GM18508 (cell line): Measurements from ENCODE around the gene LDHA.
"Not testable (repeated sequence)": the region's sequence is repeated elsewhere in the genome, so short reads cannot be mapped to it uniquely, and the experiment has no call there.

ENCODE experiments used
- ATAC-seq: cut with Tn5 transposase; IDR thresholded peaks from one replicate; pipeline ENCODE4 v1.9.1; 2021; ENCODE audit warnings: moderate number of reproducible peaks; ENCODE audit not compliant: insufficient read depth, unreplicated experiment

LDHA gene

DNA sequence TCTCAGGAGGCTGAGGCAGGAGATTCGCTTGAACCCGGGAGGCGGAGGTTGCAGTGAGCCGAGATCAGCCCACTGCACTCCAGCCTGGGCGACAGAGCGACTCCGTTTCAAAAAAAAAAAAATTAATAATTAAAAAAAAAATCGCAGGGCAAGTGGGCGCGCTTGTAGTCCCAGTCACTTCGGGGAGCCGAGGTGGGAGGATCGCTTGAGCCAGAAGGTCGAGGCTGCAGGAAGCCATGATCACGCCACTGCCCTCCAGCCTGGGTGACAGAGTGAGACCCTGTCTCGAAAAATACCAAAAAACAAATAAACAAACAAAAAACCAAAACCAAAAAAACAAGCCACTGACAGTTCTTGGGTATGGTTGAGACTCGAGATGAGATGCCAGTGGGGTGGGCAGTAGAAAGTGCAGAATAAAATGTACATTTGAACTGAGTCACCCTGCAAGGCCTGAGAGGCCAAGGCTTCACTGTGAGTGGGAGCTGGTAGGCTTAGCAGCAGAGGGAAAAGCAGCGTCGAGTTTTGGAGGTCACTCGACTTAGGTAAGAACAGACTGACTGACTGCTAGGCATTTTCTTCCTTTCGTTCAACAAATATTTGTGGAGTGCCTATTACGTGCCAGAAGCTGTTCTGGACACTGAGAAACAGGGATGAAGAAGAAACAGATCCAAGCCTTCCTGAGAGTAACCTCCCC lies 635 bp upstream of the LDHA start:
- ATAC-seq = no peak

DNA sequence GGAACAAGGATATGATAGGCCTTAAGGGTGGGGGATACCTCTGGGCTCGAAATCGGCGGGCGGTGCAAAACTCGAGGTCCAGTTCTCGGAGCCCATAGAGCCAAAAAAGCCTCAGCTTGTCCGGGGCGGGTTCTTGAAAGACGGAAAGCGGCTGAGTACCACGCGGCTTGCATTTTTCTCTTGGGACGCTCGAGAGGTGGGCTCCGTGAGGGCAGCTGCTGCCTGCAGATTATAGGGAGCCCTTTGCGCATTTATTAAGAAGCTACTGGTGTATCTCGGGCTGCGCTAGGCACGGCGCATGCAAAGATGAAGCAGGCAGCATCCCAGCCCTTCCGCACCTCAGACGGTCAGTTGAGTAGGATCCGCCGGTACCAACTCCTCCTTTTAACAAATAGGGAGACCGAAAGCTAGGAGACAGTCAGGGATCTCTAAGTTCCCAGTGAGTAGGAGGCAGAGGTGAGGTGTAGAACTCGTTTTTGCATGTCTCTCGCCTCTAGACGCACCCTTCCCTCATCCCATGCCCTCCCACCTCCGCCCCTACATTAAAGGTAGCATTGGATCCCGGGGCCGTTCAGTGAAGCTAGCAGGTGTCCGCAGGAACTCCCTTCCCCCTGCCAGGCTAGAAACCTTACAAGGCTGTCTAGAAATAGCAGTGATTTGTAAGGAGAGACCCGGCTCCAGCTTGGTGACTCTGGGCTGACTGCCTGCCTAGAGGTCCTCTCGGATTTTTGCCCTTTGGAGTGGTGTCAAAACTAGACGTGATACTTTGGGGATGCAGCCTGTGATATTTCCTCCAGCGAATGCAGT lies 768 bp downstream of the LDHA start:
- ATAC-seq = no peak

DNA sequence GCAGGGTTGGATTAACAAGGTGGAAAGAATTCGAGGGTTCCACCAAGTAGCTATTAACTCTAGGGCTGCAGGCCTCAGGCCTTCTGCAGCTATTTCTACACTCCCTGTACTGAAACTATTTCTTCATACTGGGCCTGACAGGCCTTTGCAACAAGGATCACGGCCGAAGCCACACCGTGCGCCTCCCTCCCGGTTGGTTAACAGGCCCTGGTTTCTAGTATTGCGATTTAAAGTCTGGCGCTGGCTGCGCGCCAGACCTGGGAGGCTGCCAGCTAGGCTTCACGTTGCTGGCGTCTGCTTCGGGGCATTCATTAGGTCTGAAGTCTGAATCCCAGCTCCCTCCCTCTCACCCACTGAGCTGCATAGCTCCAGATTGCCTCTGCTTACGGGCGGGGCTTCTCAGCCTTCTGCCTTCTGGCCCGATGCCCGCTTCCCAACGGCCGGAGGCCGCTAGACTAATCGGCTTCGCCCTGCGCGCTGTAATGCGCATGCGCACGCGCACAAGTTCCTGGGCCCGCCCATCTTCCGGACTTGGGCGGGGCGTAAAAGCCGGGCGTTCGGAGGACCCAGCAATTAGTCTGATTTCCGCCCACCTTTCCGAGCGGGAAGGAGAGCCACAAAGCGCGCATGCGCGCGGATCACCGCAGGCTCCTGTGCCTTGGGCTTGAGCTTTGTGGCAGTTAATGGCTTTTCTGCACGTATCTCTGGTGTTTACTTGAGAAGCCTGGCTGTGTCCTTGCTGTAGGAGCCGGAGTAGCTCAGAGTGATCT lies 1.6 kb downstream of the LDHA start:
- peak; percentile 32 for ATAC-seq

DNA sequence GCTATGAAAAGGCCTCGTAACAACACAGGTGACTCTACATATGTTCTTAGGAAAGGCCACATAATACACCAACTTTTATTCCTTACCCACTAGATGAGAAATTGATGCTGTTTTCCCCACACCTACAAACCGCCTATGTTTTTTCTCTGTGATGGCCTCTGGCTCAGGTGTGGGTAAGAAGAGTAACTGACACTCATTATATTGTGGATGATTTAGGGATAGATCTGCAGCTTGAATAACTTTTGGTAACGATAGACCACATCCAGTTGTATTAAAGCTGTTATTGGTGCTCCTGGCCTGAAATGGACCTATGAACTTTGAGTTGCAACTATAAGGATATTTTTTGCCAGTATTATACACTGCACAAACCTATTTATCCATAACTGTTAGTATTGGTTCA lies 3.6 kb downstream of the LDHA start:
- no peak for ATAC-seq

DNA sequence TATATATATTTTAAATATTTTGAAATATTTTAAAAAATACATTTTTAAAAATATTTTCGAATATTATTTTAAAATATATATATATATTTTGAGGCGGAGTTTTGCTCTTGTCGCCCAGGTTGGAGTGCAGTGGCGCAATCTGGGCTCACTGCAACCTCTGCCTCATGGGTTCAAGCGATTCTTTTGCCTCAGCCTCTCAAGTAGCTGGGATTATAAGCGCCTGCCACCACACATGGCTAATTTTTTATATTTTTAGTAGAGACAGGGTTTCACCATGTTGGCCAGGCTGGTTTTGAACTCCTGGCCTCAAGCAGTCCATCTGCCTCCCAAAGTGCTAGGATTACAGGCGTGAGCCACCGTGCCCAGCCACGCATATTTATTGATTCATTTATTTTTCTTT lies 6.7 kb downstream of the LDHA start:
- not testable (repeated sequence) for ATAC-seq

DNA sequence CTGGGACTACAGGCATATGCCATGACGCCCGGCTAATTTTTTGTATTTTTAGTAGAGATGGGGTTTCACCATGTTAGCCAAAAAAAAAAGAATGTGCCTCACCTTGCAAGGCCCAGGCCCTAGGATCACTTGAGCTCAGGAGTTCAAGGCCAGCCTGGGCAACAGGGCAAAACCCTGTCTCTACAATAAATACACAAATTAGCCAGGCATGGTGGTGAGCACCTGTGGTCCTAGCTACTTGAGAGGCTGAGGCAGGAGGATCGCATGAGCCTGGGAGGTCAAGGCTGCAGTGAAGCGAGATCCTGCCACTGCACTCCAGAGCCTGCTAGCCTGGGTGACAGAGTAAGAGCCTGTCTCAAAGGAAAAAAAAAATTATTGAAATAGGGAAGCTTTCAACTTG lies 9.7 kb downstream of the LDHA start:
- ATAC-seq = no peak

DNA sequence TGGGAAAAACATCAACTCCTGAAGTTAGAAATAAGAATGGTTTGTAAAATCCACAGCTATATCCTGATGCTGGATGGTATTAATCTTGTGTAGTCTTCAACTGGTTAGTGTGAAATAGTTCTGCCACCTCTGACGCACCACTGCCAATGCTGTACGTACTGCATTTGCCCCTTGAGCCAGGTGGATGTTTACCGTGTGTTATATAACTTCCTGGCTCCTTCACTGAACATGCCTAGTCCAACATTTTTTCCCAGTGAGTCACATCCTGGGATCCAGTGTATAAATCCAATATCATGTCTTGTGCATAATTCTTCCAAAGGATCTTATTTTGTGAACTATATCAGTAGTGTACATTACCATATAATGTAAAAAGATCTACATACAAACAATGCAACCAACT lies 13.0 kb downstream of the LDHA start:
- ATAC-seq = not testable (repeated sequence)

DNA sequence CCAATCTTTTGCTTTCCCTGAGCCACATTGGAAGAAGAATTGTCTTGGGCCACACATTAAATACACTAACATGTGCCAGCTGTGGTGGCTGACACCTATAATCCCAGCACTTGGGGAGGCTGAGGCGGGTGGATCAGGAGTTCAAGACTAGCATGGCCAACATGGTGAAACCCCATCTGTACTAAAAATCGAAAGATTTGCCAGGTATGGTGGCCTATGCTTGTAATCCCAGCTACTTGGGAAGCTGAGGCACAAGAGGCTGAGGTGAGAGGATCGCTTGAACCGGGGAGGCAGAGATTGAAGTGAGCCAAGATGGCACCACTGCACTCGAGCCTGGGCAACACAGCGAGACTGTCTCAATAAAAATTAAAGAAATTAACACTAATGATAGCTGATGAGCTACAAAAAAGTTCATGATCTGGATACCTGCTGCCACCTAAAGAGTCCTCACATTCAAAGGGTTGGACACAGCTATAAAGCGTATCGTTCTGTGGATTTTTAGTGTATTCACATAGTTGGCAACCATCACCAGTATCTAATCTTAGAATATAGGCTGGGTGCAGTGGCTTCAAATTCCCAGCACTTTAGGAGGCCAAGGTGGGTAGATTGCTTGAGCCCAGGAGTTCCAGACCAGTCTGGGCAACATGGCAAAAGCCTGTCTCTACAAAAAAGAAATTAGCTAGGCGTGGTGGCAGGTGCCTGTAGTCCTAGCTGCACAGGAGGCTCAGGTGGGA lies 14.4 kb downstream of the LDHA start:
- ATAC-seq = no peak

DNA sequence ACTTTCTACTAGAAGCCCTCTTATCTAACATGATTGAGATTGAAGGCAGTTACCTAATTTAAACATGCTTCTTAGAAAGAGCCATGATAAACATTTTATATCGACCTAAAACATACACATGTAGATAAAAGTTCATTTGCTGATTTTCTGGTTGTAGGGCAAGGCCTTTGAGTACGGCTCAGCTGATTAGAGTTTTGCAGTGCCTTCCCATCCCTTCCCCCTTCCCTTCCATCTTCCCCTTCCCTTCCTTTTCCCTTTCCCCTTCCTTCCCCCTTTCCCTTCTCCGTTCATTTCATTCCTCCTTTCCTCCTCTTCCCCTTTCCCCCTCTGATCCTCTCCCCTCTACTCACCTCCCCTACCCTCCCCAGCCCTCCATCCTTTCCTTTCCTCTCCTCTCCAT lies 22.1 kb downstream of the LDHA start:
- ATAC-seq = no peak

DNA sequence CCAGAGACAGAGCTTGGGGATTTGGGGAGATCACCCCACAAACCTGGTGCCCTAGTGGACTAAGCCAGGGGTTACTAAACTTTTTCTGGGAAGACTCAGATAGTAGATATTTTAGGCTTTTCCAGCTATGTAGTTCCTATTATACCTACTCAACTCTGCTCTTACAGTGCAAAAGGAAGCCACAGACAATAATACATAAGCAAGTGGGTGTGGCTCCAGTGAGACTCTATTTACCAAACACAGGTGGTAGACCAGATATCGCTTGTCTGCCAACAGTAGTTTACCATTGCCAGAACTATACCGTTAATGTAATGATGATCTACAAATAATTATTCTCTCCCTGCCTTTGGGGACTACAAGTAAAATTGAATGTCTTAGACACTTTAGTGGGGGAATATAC lies 24.7 kb downstream of the LDHA start:
- no peak for ATAC-seq

DNA sequence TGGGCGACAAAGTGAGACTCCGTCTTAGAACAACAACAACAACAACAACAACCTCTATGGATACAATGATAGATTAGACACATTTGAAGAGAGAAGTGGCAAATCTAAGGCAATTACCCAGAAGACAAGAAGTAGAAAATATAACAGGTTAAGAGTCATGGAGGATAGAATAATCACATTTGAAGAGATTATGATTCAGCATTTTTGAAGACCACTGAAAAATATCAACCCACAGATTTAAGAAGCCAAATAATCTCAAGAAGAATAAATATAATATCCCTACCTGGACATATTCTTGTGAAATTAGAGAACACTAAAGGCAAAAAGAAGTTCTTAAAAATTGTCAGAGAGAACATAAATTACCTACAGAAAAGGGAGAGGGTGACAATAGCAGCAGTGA lies 25.7 kb downstream of the LDHA start:
- no peak for ATAC-seq

DNA sequence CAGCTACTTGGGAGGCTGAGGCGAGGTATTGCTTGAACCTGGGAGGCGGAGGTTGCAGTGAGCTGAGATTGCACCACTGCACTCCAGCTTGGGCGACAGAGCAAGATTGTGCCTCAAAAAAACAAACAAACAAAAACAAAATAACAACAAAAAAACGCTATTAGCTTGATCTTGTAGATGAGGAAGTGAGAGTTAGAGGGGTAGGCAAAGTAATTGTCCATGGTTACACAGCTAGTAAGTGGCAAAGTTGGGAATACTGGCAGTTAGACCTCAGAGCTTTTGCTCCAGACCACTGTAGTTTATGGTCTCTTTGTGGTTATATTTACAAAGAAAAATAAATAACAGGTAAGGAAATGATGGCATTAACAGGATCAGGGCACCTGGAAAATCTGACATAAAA lies 32.9 kb downstream of the LDHA start:
- ATAC-seq = no peak

DNA sequence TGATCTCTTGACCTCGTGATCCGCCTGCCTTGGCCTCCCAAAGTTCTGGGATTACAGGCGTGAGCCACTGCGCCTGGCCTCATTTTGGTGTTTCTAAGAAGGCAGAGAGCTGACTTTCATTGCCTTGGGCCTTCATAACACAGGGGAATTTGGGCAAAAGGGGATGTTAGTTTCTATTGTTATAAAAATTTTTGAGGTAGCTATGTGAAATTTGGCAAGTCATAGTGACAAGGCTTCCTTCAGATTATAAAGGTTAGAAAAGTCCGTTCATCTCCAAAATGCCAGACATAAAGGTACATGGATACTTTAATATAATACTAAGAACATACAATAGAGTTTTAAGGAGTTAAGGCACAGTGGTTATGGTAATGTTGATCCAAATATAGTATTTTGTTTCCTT lies 35.0 kb downstream of the LDHA start:
- ATAC-seq = no peak

DNA sequence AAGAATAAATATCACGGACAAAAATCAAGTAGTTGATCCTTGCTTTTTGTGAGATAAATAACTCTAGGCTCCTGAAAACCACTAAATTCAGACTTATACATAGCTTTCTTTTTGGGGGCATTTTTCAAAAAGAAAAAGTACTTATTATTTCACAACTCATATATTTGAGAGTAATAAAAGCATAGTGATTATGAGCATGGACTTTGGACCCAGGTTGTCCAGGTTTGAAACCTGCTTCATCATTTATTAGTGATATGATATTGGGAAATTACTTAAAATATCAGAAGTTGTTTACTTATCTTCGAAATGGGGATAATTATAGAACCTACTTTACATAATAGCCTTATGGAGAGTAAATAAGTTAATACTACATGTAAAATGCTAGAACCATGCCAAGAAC lies 44.3 kb downstream of the LDHA start:
- no peak for ATAC-seq

DNA sequence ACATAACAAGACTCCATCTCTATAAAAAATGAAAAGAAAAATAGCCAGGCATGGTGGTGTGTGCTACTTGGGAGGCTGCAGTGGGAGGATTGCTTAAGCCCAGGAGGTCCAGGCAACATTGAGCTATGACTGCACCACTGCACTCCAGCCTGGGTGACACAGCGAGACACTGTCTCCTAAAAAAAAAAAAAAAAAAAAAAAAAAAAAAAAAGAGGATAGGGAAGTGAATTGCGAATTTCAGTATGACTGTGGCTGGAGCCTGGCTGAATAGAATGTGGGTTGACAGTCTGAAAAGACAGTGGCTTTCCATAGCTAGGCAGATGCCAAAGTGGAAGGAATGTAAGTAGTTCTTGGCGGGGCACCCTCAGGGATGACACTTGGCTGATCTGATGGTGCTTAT lies 54.9 kb downstream of the LDHA start:
- no peak for ATAC-seq

DNA sequence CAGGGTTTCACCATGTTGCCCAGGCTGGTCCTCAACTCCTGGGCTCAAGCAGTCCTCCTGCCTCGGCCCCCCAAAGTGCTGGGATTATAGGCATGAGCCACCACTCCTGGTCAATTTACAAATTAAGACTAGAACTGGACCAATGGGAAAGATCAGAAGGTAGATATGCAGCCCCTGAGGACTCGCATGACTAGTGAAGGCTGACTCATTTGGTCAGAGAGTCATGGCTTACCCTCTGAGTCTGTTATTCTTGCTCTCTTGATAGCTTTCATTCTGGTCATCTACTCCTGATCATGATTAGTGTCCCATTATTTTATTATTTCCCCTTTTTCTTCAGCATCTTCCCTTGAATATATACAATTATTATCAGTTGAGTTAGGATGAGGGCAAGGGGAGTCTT lies 58.6 kb downstream of the LDHA start:
- no peak for ATAC-seq

DNA sequence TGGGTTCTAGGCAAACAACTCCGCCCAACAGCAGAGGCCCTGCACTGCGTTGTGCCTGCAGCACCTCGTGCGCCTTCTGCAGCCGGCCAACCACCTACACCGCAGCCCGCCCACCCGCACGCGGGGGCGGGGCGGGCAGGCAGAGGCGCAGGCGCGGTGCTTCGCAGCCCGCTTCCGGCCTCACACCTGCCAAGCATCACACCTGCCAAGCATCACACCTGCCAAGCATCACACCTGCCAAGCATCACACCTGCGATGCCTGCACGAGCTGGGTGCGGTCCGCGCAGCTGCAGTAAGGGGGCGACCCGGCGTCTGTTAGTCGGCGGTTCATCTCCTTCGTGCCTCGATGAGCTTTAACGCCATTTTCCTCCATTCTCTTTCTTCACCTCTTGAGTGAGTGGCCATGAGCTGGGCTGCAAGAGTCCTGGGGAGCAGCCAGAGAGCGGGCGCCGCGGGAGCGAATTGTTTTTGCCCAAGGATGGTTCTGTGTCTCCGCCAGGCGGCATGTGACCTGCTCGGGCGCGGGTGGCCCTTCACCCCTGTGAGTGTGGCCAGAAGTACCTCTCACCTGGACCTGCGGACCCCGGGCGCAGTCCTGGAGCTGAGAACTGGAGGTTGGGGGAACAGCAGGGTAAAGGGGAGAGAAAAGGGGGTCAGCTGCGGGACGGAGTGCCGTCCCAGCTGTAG lies 61.5 kb downstream of the LDHA start, which contains the start of gene LDHAL6A:
Gene LDHAL6A (plus strand): TSS at position 171 of the 687 bp plus-strand sequence. CDS start 825 bp downstream, outside the sequence.
- no peak for ATAC-seq

DNA sequence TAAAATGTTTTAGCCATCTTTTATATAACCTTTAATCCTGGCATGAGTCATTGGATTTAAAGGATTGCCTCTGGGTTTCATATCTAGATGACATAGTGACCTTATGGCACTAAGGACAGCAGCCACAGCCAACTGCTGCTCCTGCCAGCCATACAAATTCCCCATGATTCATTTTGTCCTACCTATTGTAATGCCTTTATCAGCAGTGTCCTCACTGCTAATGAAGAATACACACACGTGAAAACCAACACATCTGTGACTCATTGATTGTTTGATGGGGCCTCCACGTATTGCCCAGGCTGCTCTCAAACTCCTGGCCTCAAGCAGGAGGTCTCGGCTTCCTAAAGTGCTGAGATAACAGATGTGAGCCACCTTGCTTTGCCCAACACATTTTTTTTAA lies 63.1 kb downstream of the LDHA start:
- ATAC-seq = no peak
